Measurements from ENCODE around the gene VPS25. TPM values are rescaled to one million over a fixed set of nuclear protein-coding genes. Genes with fewer than 3 reads are reported as not detected.

Gene VPS25
- total RNA-seq, 1 experiment from 2014 or later: 48.4 TPM

- no peak for TF ChIP-seq EZH2 (IDR thresholded peaks at IDR 0.05; ENCODE audit: low read depth)
- no peak for TF ChIP-seq CTCF (conservative IDR thresholded peaks at IDR 0.05)
- H3K4me1 ChIP-seq (replicated peaks; ENCODE audit: insufficient read depth): peaks cover 30% of the 10 kb centered on the region
- no peaks in the 10 kb centered on the region for H3K27me3 ChIP-seq (ENCODE audit: insufficient read depth, low read depth)
- ChIA-PET CTCF (no interaction called here), POLR2A (ENCODE audit: unreplicated experiment) (no interaction called here)
- H3K4me3 ChIP-seq: no peak overlapping the region
- no peak for DNase-seq
- no peaks in the 10 kb centered on the region for H3K79me2 ChIP-seq (ENCODE audit: low read depth)
- peaks cover 16% of the 10 kb centered on the region; the same call in 1 of the 2 replicates for H3K36me3 ChIP-seq (ENCODE audit: low read depth)
- H3F3A ChIP-seq (ENCODE audit: insufficient read depth, low read depth): peaks cover 24% of the 10 kb centered on the region
- no peaks in the 10 kb centered on the region for H3K9me3 ChIP-seq (ENCODE audit: insufficient read depth, low read depth)
- intact Hi-C loops (cut with micrococcal nuclease; ENCODE audit: unreplicated experiment): no loop called here
- H4K20me1 ChIP-seq (ENCODE audit: insufficient read depth): no peaks in the 10 kb centered on the region
- H2AFZ ChIP-seq: no peak overlapping the region
- H3K27ac ChIP-seq: no peak overlapping the region
- H3K4me2 ChIP-seq: no peak overlapping the region
- H3K9me2 ChIP-seq (ENCODE audit: insufficient read depth): no peaks in the 10 kb centered on the region
- BruUV-seq (replicated peaks): no TSS peak
Observed at GRCh38 chr17:42780851-42781638, 7.8 kb downstream of the VPS25 start.

GRCh38 chr17:42781639-42782165 lies 8.5 kb downstream of the VPS25 start:
- no TSS peak for BruUV-seq (replicated peaks)
- H3K4me1 ChIP-seq (replicated peaks; ENCODE audit: insufficient read depth): peaks cover 30% of the 10 kb centered on the region
- no peak for TF ChIP-seq EZH2 (IDR thresholded peaks at IDR 0.05; ENCODE audit: low read depth)
- TF ChIP-seq CTCF (conservative IDR thresholded peaks at IDR 0.05): no peak
- H3F3A ChIP-seq (ENCODE audit: insufficient read depth, low read depth): peaks cover 22% of the 10 kb centered on the region
- no peak overlapping the region for H3K4me2 ChIP-seq
- intact Hi-C loops (cut with micrococcal nuclease; ENCODE audit: unreplicated experiment): no loop called here
- H3K9me3 ChIP-seq (ENCODE audit: insufficient read depth, low read depth): no peaks in the 10 kb centered on the region
- H3K36me3 ChIP-seq (ENCODE audit: low read depth): peaks cover 9% of the 10 kb centered on the region; the same call in 1 of the 2 replicates
- H4K20me1 ChIP-seq (ENCODE audit: insufficient read depth): no peaks in the 10 kb centered on the region
- no peaks in the 10 kb centered on the region for H3K79me2 ChIP-seq (ENCODE audit: low read depth)
- no peak overlapping the region for H3K4me3 ChIP-seq
- CTCF ChIA-PET: no interaction called here
- H3K27ac ChIP-seq: no peak overlapping the region
- no peak overlapping the region for H2AFZ ChIP-seq
- no peaks in the 10 kb centered on the region for H3K27me3 ChIP-seq (ENCODE audit: insufficient read depth, low read depth)
- no peaks in the 10 kb centered on the region for H3K9me2 ChIP-seq (ENCODE audit: insufficient read depth)
- POLR2A ChIA-PET (ENCODE audit: unreplicated experiment): interaction anchor here (0.6 kb wide), 1 partner anchor 26 kb away, joined by 3 read pairs; no protein-coding TSS in a partner anchor
- no peak for DNase-seq

GRCh38 chr17:42782166-42783061 lies 9.2 kb downstream of the VPS25 start:
- no peak overlapping the region for H3K4me3 ChIP-seq
- no peaks in the 10 kb centered on the region for H3K79me2 ChIP-seq (ENCODE audit: low read depth)
- peaks cover 30% of the 10 kb centered on the region for H3K4me1 ChIP-seq (replicated peaks; ENCODE audit: insufficient read depth)
- H3K4me2 ChIP-seq: peak overlapping the region; percentile 62
- H3K27ac ChIP-seq: peak overlapping the region; percentile 76
- no peak overlapping the region for H2AFZ ChIP-seq
- peaks cover 18% of the 10 kb centered on the region for H3F3A ChIP-seq (ENCODE audit: insufficient read depth, low read depth)
- POLR2A ChIA-PET (ENCODE audit: unreplicated experiment): interaction anchor here (0.6 kb wide), 1 partner anchor 27 kb away, joined by 3 read pairs; no protein-coding TSS in a partner anchor
- H3K9me3 ChIP-seq (ENCODE audit: insufficient read depth, low read depth): no peaks in the 10 kb centered on the region
- CTCF ChIA-PET: no interaction called here
- peaks cover 6% of the 10 kb centered on the region; the same call in 1 of the 2 replicates for H3K36me3 ChIP-seq (ENCODE audit: low read depth)
- H3K9me2 ChIP-seq (ENCODE audit: insufficient read depth): no peaks in the 10 kb centered on the region
- TF ChIP-seq EZH2 (IDR thresholded peaks at IDR 0.05; ENCODE audit: low read depth) (no peak), CTCF (conservative IDR thresholded peaks at IDR 0.05) (no peak)
- H4K20me1 ChIP-seq (ENCODE audit: insufficient read depth): no peaks in the 10 kb centered on the region
- BruUV-seq (replicated peaks): no TSS peak
- DNase-seq: no peak
- H3K27me3 ChIP-seq (ENCODE audit: insufficient read depth, low read depth): no peaks in the 10 kb centered on the region
- intact Hi-C loops (cut with micrococcal nuclease; ENCODE audit: unreplicated experiment): no loop called here

All from PC-9 (cell line).